Measurements from ENCODE around the gene HECW1.

DNA sequence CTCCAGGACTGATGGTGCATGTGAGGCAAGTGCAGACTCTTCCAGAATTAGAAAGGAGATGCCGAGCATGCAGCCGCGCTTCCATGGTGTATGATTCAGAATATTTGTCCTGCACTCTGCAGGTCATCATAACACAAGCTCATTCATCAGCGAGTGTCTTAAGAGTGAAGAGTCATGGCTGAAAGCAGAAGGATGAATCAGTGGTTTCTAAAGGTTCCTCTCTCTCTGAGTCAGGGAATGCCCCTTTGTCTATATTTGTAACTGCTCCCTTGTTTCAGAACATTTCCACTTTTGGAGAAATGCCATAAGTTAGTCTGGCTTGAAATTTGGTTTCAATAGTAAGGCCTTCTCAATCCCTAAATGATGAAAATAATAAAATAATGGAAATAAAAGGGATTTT lies 52.3 kb downstream of the HECW1 start:
- TF ChIP-seq, protein P1, sequence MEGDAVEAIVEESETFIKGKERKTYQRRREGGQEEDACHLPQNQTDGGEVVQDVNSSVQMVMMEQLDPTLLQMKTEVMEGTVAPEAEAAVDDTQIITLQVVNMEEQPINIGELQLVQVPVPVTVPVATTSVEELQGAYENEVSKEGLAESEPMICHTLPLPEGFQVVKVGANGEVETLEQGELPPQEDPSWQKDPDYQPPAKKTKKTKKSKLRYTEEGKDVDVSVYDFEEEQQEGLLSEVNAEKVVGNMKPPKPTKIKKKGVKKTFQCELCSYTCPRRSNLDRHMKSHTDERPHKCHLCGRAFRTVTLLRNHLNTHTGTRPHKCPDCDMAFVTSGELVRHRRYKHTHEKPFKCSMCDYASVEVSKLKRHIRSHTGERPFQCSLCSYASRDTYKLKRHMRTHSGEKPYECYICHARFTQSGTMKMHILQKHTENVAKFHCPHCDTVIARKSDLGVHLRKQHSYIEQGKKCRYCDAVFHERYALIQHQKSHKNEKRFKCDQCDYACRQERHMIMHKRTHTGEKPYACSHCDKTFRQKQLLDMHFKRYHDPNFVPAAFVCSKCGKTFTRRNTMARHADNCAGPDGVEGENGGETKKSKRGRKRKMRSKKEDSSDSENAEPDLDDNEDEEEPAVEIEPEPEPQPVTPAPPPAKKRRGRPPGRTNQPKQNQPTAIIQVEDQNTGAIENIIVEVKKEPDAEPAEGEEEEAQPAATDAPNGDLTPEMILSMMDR (IDR thresholded peaks at IDR 0.05) = no peak
- no peak for TF ChIP-seq EZH2 (IDR thresholded peaks at IDR 0.05; ENCODE audit: borderline replicate concordance, insufficient read depth, low read depth, low read length, poor library complexity, severe bottlenecking)

Data from B cell (primary cell).